AG09309 (cell line): ENCODE measurements around the gene FYN.

ENCODE experiments used
- DNase-seq: peaks from one replicate; pipeline ENCODE4 v3.0.0-alpha.2; 2010; ENCODE audit warnings: low read depth
- H3K4me3 ChIP-seq: 2 replicates; pipeline ENCODE4 v1.5.1; 2011; ENCODE audit warnings: mild to moderate bottlenecking, low read depth, low read length, moderate library complexity; ENCODE audit not compliant: control insufficient read depth
- CTCF ChIP-seq: IDR thresholded peaks from 2 replicates; pipeline ENCODE4 v1.5.1; 2011; ENCODE audit warnings: mild to moderate bottlenecking, low read depth, low read length, inconsistent platforms; ENCODE audit not compliant: insufficient read depth, control insufficient read depth; ENCODE audit errors: missing control alignments

FYN gene

GRCh38 chr6:111722179-111722731 is 151.0 kb downstream of the FYN start:
- no peak for TF ChIP-seq CTCF
- no peak overlapping the region for H3K4me3 ChIP-seq
- DNase-seq, result peak; percentile 68

GRCh38 chr6:111721753-111722154 is 151.5 kb downstream of the FYN start:
- DNase-seq, result no peak
- H3K4me3 ChIP-seq, result no peak overlapping the region
- peak; percentile 70 for TF ChIP-seq CTCF

- H3K4me3 ChIP-seq, result no peak overlapping the region
- TF ChIP-seq CTCF, result no peak
- DNase-seq, result no peak
Measured at GRCh38 chr6:111720931-111721496, 152.2 kb downstream of the FYN start.

GRCh38 chr6:111718990-111719389 is 154.3 kb downstream of the FYN start:
- no peak overlapping the region for H3K4me3 ChIP-seq
- no peak for TF ChIP-seq CTCF
- DNase-seq, result no peak

GRCh38 chr6:111718326-111718725 is 154.9 kb downstream of the FYN start:
- DNase-seq, result no peak
- no peak overlapping the region for H3K4me3 ChIP-seq
- no peak for TF ChIP-seq CTCF

- TF ChIP-seq CTCF, result no peak
- DNase-seq, result no peak
Measured at GRCh38 chr6:111717621-111718020, 155.6 kb downstream of the FYN start.

GRCh38 chr6:111716325-111716724 is 156.9 kb downstream of the FYN start:
- H3K4me3 ChIP-seq, result no peak overlapping the region
- no peak for DNase-seq
- TF ChIP-seq CTCF, result no peak

More at GRCh38 chr6:111717621-111718020, 155.6 kb downstream of the FYN start:
- H3K4me3 ChIP-seq, result no peak overlapping the region
